GM11168 (cell line): ENCODE measurements around the gene RSPO1.

Experiments used
- in situ Hi-C: fragments of 300-500 bp; cut with MboI; formaldehyde crosslinking; loops from one replicate; pipeline ENCODE4 v1.12.0; 2022; ENCODE audit warnings: low sequenced_read_pairs; ENCODE audit not compliant: unreplicated experiment

Gene RSPO1

GRCh38 chr1:37657620-37658412 is 23.1 kb upstream of the RSPO1 start:
- in situ Hi-C loops, result no loop called here

- in situ Hi-C loops, result no loop called here
Observed at GRCh38 chr1:37656881-37657280, 22.2 kb upstream of the RSPO1 start.

- in situ Hi-C loops, result no loop called here
Observed at GRCh38 chr1:37656026-37656425, 21.3 kb upstream of the RSPO1 start.

GRCh38 chr1:37655274-37655673 is 20.6 kb upstream of the RSPO1 start:
- in situ Hi-C loops, result no loop called here

GRCh38 chr1:37653906-37654305 is 19.2 kb upstream of the RSPO1 start:
- in situ Hi-C loops, result no loop called here

GRCh38 chr1:37652976-37653375 is 18.3 kb upstream of the RSPO1 start:
- in situ Hi-C loops, result no loop called here

- in situ Hi-C loops, result no loop called here
Observed at GRCh38 chr1:37651803-37652202, 17.1 kb upstream of the RSPO1 start.

- in situ Hi-C loops, result no loop called here
Observed at GRCh38 chr1:37650721-37651120, 16.0 kb upstream of the RSPO1 start.

- in situ Hi-C loops, result no loop called here
Observed at GRCh38 chr1:37650173-37650572, 15.5 kb upstream of the RSPO1 start.

GRCh38 chr1:37647281-37647680 is 12.6 kb upstream of the RSPO1 start:
- in situ Hi-C loops, result no loop called here

GRCh38 chr1:37641059-37641458 is 6.4 kb upstream of the RSPO1 start:
- in situ Hi-C loops, result no loop called here

- in situ Hi-C loops, result no loop called here
Observed at GRCh38 chr1:37636435-37636834, 1.7 kb upstream of the RSPO1 start.

- in situ Hi-C loops, result no loop called here
Observed at GRCh38 chr1:37634992-37635902, 555 bp upstream of the RSPO1 start.

- in situ Hi-C loops, result no loop called here
Observed at GRCh38 chr1:37633938-37634243, 801 bp downstream of the RSPO1 start.

GRCh38 chr1:37633040-37633937 is 1.4 kb downstream of the RSPO1 start:
- in situ Hi-C loops, result no loop called here

GRCh38 chr1:37631036-37631435 is 3.7 kb downstream of the RSPO1 start:
- in situ Hi-C loops, result no loop called here

- in situ Hi-C loops, result no loop called here
Observed at GRCh38 chr1:37630426-37631028, 4.2 kb downstream of the RSPO1 start.

- in situ Hi-C loops, result no loop called here
Observed at GRCh38 chr1:37629726-37630425, 4.8 kb downstream of the RSPO1 start.

- in situ Hi-C loops, result no loop called here
Observed at GRCh38 chr1:37629008-37629407, 5.7 kb downstream of the RSPO1 start.
